Muscle of back (tissue), 13 donors: ENCODE results near the gene SHISA9. TPM values are rescaled to one million over a fixed set of nuclear protein-coding genes. Genes with fewer than 3 reads are reported as not detected.
"Not testable (repeated sequence)": the region's sequence is repeated elsewhere in the genome, so short reads cannot be mapped to it uniquely, and the experiment has no call there.

Experiments used
- DNase-seq, 3 donors: peaks; one replicate each; pipeline versions ENCODE4 v3.0.0 to v3.0.0-alpha.2; 2013
- long read RNA-seq, 9 donors: transcript quantifications; one replicate each; lab custom pipeline, GENCODE V29; 2026
- polyA plus RNA-seq, 10 donors: library from polyadenylated mRNA; unstranded; fragments of 120-200 nt; gene quantifications; one replicate each; pipeline ENCODE4 v1.2.1, GENCODE V29; 2013; ENCODE audit not compliant: insufficient read length in 10 of 10

The SHISA9 gene
- under 1 TPM; 0.05 to 0.21 (median 0.11) TPM for polyA plus RNA-seq
- long read RNA-seq, donor 1: 0 reads
- long read RNA-seq, donor 2: 0 reads
- long read RNA-seq, donor 3: 0 reads
- long read RNA-seq, donor 4: 0 reads
- long read RNA-seq, donor 5: 0 reads
- long read RNA-seq, donor 6: 0 reads
- long read RNA-seq, donor 7: 0 reads
- long read RNA-seq, donor 8: 0 reads
- long read RNA-seq, donor 9: 0 reads

GRCh38 chr16:12901597-12902461, at the start of gene SHISA9:
Gene SHISA9 (plus strand): TSS chr16:12901598.
- peak in 2 of 3 donors; percentile 11 to 14 for DNase-seq

- no peak for DNase-seq
Measured at GRCh38 chr16:12853972-12854371, 47.4 kb upstream of the SHISA9 start.

GRCh38 chr16:12857435-12857834, 44.0 kb upstream of the SHISA9 start:
- DNase-seq: not testable (repeated sequence)

- no peak for DNase-seq
Measured at GRCh38 chr16:12862327-12862726, 39.1 kb upstream of the SHISA9 start.

- no peak for DNase-seq
Measured at GRCh38 chr16:12862941-12863340, 38.5 kb upstream of the SHISA9 start.

- DNase-seq: no peak
Measured at GRCh38 chr16:12866981-12867551, 34.3 kb upstream of the SHISA9 start.

- no peak for DNase-seq
Measured at GRCh38 chr16:12868169-12868568, 33.2 kb upstream of the SHISA9 start.

GRCh38 chr16:12868788-12869187, 32.6 kb upstream of the SHISA9 start:
- no peak for DNase-seq

DNA sequence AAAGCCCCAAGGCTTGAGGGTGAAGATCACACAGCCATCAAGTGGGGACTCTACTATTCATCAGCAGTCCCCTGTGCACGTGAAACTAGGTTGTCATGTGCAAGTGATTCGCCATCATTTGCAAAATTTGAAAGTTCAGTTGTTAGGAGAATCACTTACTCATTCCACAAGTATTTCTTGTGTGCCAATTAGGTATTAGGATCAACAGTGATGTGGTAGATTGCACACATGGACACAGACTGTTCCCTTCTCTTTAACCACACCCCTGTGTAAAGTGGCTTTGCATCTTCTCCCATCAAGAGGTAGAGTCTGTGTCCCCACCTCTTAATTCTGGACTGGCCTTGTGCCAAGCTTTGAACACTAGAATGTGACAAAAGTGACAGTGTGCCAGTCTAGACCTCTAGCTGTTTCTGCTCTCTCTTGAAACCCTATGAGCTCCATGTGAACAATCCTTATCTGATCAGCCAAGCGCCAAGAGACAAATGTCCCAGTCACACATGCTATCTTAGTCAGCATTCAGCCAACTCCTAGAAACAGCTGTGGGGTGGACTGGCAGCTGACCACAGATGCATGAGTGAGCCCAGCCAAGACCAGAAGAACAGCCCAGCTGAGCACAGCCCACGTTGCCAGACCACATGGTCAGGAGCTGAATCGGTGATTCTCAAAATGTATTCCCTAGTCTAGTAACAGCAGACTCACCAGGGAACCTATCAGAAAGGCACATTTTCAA, 31.5 kb upstream of the SHISA9 start:
- no peak for DNase-seq

- DNase-seq: no peak
Measured at GRCh38 chr16:12871784-12872183, 29.6 kb upstream of the SHISA9 start.

DNA sequence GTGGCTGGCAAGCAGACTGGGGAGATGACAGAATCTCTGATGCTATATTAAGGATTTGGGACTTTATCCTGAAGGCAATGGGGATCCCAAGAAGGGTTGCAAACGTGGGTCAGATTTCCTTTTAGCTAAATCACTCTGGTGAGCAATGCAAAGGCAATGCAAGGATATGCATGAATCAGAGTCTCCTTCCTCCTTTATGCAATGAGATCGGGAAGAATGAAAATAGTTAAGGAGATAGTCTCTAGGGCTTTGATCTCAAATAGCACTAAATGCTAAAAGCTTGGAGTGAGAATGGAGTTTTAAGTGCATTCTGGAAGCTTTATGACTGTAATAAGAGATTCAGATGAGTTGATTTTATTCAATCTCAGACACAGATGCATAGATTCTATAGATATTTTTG, 27.2 kb upstream of the SHISA9 start:
- DNase-seq: peak in 1 of 3 donors; percentile 71

DNA sequence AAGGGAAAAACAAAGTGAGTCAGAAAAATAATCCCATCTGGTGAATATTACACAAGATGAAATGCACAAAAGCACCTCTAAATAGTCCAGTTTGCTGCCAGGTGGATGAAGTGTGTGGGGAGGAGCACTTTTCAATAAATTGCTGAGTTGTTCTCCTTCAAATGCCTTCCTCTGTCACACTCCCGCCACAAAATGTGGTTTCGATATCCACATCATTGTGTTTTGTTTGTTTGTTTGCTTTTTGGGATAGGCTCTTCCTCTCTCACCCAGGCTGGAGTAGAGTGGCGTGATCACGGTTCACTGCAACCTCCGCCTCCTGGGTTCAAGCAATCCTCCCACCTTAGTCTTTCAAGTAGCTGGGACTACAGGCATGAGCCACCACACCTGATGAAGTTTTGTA, 24.6 kb upstream of the SHISA9 start:
- DNase-seq: no peak

DNA sequence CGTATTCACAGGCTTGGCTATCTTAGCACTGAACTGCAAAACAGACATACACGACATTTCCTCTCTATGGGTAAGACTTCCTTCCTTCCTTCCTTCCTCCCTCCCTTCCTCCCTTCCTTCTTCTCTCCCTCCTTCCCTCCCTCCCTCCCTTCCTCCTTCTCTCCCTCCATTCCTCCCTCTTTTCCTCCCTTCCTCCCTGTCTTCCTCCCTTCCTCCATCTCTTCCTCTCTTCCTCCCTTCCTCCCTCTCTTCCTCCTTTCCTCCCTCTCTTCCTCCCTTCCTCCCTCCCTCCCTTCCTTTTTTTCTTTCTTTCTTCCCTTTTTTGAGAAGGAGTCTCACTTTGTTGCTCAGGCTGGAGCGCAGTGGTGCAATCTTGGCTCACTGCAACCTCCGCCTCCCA, 22.4 kb upstream of the SHISA9 start:
- DNase-seq: no peak

- DNase-seq: no peak
Measured at GRCh38 chr16:12879812-12880211, 21.6 kb upstream of the SHISA9 start.

DNA sequence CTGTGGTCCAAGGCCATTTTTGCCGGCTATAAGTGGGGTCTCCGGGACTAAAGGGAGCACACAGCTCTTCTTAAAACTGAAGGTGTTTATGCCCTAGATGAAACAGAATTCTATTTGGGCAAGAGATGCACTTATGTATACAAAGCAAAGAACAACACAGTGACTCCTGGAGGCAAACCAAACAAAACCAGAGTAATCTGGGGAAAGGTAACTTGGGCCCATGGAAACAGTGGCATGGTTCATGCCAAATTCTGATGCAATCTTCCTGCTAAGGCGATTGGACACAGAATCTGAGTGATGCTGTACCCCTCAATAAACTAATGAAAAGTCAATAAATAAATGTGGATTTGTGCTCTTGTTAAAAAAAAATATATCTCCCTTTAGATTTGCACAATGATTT, 20.2 kb upstream of the SHISA9 start:
- no peak for DNase-seq

DNA sequence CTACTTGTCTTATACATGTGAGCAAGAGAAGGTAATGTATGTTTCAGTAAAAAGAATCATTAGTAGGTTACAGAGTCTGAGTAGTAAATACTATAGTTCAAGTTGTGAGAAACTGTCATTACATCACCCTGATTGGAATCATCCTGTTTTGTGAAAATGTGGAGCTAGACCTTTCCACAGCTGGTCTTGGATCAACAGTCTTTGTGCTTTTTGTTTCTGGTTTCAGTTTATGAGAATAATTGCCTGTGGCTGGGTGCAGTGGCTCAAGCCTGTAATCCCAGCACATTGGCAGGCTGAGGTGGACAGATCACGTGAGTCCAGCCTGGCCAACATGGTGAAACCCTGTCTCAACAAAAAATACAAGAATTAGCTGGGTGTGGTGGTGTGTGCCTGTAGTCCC, 19.7 kb upstream of the SHISA9 start:
- DNase-seq: no peak

DNA sequence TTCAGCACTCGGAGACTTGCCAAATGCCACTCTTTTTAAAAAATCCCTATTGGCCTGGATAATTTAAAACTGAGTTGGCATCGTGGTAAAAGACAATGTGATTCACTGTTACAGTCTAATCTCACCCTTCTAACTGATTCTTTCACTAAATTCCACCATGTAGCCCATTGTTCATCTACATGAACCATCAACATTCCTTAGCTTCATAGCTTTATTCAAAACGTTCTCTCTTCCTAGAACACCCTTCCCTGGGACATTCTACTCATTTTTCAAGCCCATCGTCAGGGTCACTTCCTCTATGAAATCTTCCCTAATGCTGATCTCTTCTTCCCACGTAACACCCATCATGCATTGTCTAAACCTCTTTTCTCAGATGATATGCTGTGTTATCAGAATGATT, 15.7 kb upstream of the SHISA9 start:
- DNase-seq: no peak

- no peak for DNase-seq
Measured at GRCh38 chr16:12891836-12892235, 9.6 kb upstream of the SHISA9 start.

DNA sequence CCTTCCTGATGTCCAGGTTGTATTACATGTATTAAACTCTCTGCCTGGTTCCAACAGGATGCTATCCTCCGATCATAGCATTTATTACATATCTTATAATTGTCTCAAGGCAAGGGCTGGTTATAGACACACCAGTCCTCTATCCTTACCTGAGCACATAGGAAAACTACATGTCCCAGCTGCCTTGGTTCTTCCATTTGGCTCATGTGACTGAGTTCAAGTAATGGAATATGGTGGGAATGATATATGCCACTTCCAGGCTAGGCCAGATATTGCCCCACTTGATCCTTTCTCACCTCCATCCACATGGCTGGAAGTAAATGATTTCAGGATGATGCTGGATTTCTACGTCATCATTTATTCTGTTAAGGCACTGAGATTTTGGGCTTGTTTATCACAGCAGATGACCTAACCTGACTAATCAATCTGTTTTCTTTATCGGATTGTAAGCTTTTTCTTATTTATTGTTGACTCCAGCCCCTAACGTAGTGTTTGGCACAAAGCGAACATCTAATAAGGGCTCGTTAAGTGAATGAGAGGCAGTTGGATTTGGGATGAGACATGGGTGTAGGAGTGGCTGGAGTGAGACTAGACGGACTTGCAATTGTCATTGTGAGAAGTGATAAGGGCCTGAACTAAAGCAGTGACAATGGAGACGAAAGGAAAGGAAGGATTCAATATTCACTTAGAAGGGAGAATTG, 8.2 kb upstream of the SHISA9 start:
- DNase-seq: no peak

DNA sequence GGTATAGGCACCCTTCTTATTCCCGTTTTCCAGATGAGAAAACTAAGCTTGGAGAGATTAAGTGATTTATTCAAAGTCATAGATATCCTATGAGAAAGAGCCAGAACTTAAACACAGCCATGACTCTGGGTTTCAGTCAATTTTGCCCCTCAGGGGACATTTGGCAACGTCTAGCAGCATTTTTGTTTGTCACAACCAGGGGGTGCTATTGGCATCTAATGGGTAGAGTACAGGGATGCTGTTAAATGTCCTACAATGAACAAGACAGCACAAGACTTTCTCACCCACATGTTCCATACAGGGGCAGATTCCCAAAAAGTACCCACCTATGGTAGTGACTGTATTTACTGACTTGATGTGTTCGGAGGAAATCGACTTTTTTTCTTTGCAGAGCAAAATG, 4.8 kb upstream of the SHISA9 start:
- no peak for DNase-seq

DNA sequence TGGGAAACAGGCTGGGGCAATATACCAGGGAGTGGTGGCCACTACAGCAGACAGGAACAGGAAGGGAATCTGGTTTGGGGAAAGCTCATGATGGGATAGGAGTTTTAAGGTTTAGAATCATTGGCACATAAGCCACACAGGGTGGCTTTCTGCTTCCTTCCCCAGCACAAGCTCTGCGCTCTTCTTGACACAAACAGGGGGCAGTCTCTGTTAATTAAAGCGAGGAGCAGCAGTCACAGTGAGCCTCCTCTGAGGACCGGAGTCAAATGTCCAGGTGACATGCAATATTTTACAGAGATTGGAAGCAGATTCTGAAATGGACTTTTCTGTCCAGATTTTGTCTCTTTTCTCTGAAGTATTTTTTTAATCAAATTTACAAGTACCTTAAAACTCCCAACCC, 2.8 kb upstream of the SHISA9 start:
- DNase-seq: no peak
